HCT116 (cell line): ENCODE results near the gene TPM4. TPM values are rescaled to one million over a fixed set of nuclear protein-coding genes. Genes with fewer than 3 reads are reported as not detected.

Experiments
- ATAC-seq: fragments of 200-7000 bp; cut with Tn5 transposase; 2 replicates; pipeline ENCODE4 v1.9.1; 2020; ENCODE audit warnings: mild to moderate bottlenecking, moderate library complexity
- BruUV-seq: library from RNA; stranded (reverse); fragments of 400-500 nt; replicated peaks from 2 replicates; lab custom pipeline; 2021; lab: Mats Ljungman, UMichigan
- CTCF ChIA-PET: fragments of 300-600 bp; sonication (Branson Sonifier 250); formaldehyde crosslinking; loops from one replicate; lab custom pipeline; 2021; ENCODE audit warnings: antibody characterized with exemption; lab: Charles Lee
- POLR2A ChIA-PET: fragments of 300-600, 350-600 bp; sonication (Branson Sonifier 250); formaldehyde crosslinking; loops from one replicate; lab custom pipeline; 2021; ENCODE audit warnings: antibody characterized with exemption; lab: Charles Lee
- RAD21 ChIA-PET, 2 experiments: fragments of 300-600 bp; sonication (Branson Sonifier 250); formaldehyde crosslinking; loops; one replicate each; lab custom pipeline; 2023; ENCODE audit warnings: low total read pairs in 2 of 2; ENCODE audit not compliant: uncharacterized antibody in 2 of 2, unreplicated experiment in 2 of 2, low non-redundant PET in 1 of 2; lab: Charles Lee
- DNase-seq: peaks from one replicate; pipeline ENCODE4 v3.0.0-alpha.2; 2010; ENCODE audit warnings: low read depth, low spot score
- H2AFZ ChIP-seq: fragments of 200-600 bp; shearing (Covaris generic), sonication (generic); 2 replicates; pipeline ENCODE4 v1.6.1; 2017; ENCODE audit warnings: low read depth, mixed run types, mixed read lengths, antibody characterized with exemption, low read length; ENCODE audit not compliant: poor library complexity, severe bottlenecking
- H3K27ac ChIP-seq: 2 replicates; pipeline ENCODE4 v1.5.1; 2012; ENCODE audit warnings: low read depth, low read length
- H3K27me3 ChIP-seq: fragments of 200-600 bp; sonication (generic); 2 replicates; pipeline ENCODE4 v1.6.1; 2016; ENCODE audit warnings: mixed run types, low read length, mixed read lengths; ENCODE audit not compliant: insufficient read depth
- H3K36me3 ChIP-seq, 2 experiments: fragments of 200-500 bp in 1 of 2; fragments of 200-600 bp in 1 of 2; sonication (Bioruptor generic) in 1 of 2; sonication (generic) in 1 of 2; 2 replicates each; pipeline versions ENCODE4 v1.5.1 to v1.6.1; 2014 to 2016; ENCODE audit warnings: low read length in 2 of 2, inconsistent platforms in 1 of 2, mixed read lengths in 1 of 2, mixed run types in 1 of 2; ENCODE audit not compliant: insufficient read depth in 2 of 2, control insufficient read depth in 1 of 2
- H3K4me1 ChIP-seq, 2 experiments: fragments of 200-600 bp in 1 of 2; sonication (generic) in 1 of 2; 2 replicates each; pipeline versions ENCODE4 v1.5.1 to v1.6.1; 2012 to 2017; ENCODE audit warnings: low read length in 2 of 2, inconsistent platforms in 1 of 2, mild to moderate bottlenecking in 1 of 2, mixed read lengths in 1 of 2, mixed run types in 1 of 2, moderate library complexity in 1 of 2; ENCODE audit not compliant: insufficient read depth in 2 of 2, control insufficient read depth in 1 of 2
- H3K4me2 ChIP-seq: fragments of 200-600 bp; sonication (generic); 2 replicates; pipeline ENCODE4 v1.6.1; 2017; ENCODE audit warnings: mixed run types, low read length, mixed read lengths
- H3K4me3 ChIP-seq, 2 experiments: fragments of 200-600 bp in 1 of 2; sonication (generic) in 1 of 2; replicated peaks in 1 of 2; 2 replicates each; pipeline ENCODE4 v1.5.1; 2011 to 2016; ENCODE audit warnings: low read length in 2 of 2, control low read depth in 1 of 2, low read depth in 1 of 2, mild to moderate bottlenecking in 1 of 2, mixed read lengths in 1 of 2, mixed run types in 1 of 2
- H3K79me2 ChIP-seq: fragments of 200-600 bp; sonication (generic); 2 replicates; pipeline ENCODE4 v1.6.1; 2017; ENCODE audit warnings: mild to moderate bottlenecking, mixed run types, low read length, moderate library complexity, mixed read lengths; ENCODE audit not compliant: insufficient read depth
- H3K9ac ChIP-seq: fragments of 200-600 bp; sonication (generic); 2 replicates; pipeline ENCODE4 v1.6.1; 2016; ENCODE audit warnings: low read length, mixed read lengths
- H3K9me2 ChIP-seq: fragments of 200-600 bp; sonication (generic), shearing (Covaris generic); 2 replicates; pipeline ENCODE4 v1.6.1; 2017; ENCODE audit warnings: mixed run types, mild to moderate bottlenecking, moderate library complexity; ENCODE audit not compliant: insufficient read depth
- H3K9me3 ChIP-seq, 2 experiments: fragments of 200-500 bp in 1 of 2; fragments of 200-600 bp in 1 of 2; sonication (Bioruptor generic) in 1 of 2; sonication (generic) in 1 of 2; 2 replicates each; pipeline ENCODE4 v1.6.1; 2014 to 2017; ENCODE audit warnings: low read length in 2 of 2, mixed read lengths in 2 of 2, inconsistent platforms in 1 of 2, low read depth in 1 of 2, mild to moderate bottlenecking in 1 of 2, mixed run types in 1 of 2, moderate library complexity in 1 of 2; ENCODE audit not compliant: control insufficient read depth in 1 of 2, insufficient read depth in 1 of 2
- H4K20me1 ChIP-seq: fragments of 200-600 bp; sonication (generic), shearing (Covaris generic); 2 replicates; pipeline ENCODE4 v1.6.1; 2017; ENCODE audit warnings: mixed run types, mild to moderate bottlenecking, moderate library complexity; ENCODE audit not compliant: insufficient read depth
- CBX3 ChIP-seq: IDR thresholded peaks from 2 replicates; pipeline ENCODE4 v1.6.1; 2012; ENCODE audit warnings: low read depth
- EZH2phosphoT487 ChIP-seq: fragments of 200-600 bp; IDR thresholded peaks from 2 replicates; pipeline ENCODE4 v1.6.1; 2018; ENCODE audit warnings: antibody characterized with exemption, borderline replicate concordance
- FOSL1 ChIP-seq: IDR thresholded peaks from 2 replicates; pipeline ENCODE4 v1.6.1; 2012; ENCODE audit warnings: low read depth
- JUND ChIP-seq: IDR thresholded peaks from 2 replicates; pipeline ENCODE4 v1.6.1; 2012
- MAX ChIP-seq: IDR thresholded peaks from 2 replicates; pipeline ENCODE4 v1.6.1; 2012
- POLR2AphosphoS5 ChIP-seq: IDR thresholded peaks from 2 replicates; pipeline ENCODE4 v1.6.1; 2011; ENCODE audit warnings: mild to moderate bottlenecking, low read depth, low read length, moderate library complexity
- RAD21 ChIP-seq: IDR thresholded peaks from 2 replicates; pipeline ENCODE4 v1.6.1; 2012; ENCODE audit warnings: low read depth, mild to moderate bottlenecking
- SIN3A ChIP-seq: IDR thresholded peaks from 2 replicates; pipeline ENCODE4 v1.6.1; 2012; ENCODE audit warnings: low read depth
- SP1 ChIP-seq: IDR thresholded peaks from 2 replicates; pipeline ENCODE4 v1.6.1; 2012; ENCODE audit warnings: low read depth
- SRF ChIP-seq: IDR thresholded peaks from 2 replicates; pipeline ENCODE4 v1.6.1; 2012; ENCODE audit warnings: low read depth
- YY1 ChIP-seq: IDR thresholded peaks from 2 replicates; pipeline ENCODE4 v1.6.1; 2011; ENCODE audit warnings: low read length, low read depth, moderate library complexity, mild to moderate bottlenecking; ENCODE audit not compliant: insufficient replicate concordance; ENCODE audit errors: extremely low read depth
- ZFX ChIP-seq: fragments of 450-650 bp; IDR thresholded peaks from 2 replicates; pipeline ENCODE4 v1.6.1; 2017
- intact Hi-C: fragments of 100-400 bp; cut with micrococcal nuclease; formaldehyde crosslinking; loops from 2 replicates; pipeline ENCODE4 v1.10.0; 2022
- total RNA-seq: library from RNA; stranded (reverse); gene quantifications from one replicate; pipeline ENCODE4 v1.2.1, GENCODE V29; 2021; ENCODE audit not compliant: unreplicated experiment

TPM4 gene
- total RNA-seq, 1 experiment from 2014 or later, result 275 TPM

- peak overlapping the region; percentile 29 to 96 for H3K4me3 ChIP-seq
- H3K4me1 ChIP-seq, result peaks cover 24 to 59% of the 10 kb centered on the region in 2 experiments
- no peaks in the 10 kb centered on the region for H3K9me3 ChIP-seq
- no peak overlapping the region for H2AFZ ChIP-seq
- POLR2A ChIA-PET, result interaction anchor here (0.6 to 1.3 kb wide), 8 partner anchors 8 to 261 kb away, joined by 3 to 5 read pairs (median 4); partner anchors contain the start of genes AP1M1 and FAM32A
- DNase-seq, result peak; percentile 86
- H3K36me3 ChIP-seq, result peaks cover 0 to 24% of the 10 kb centered on the region in 2 experiments; a peak in 1 of 4 replicates
- peak overlapping the region; percentile 83 for H3K27ac ChIP-seq
- TF ChIP-seq JUND (peak; percentile 73), SP1 (peak; percentile 78), CBX3 (peak; percentile 54; the same call in 1 of the 2 replicates), EZH2phosphoT487 (no peak), RAD21 (no peak), FOSL1 (peak; percentile 58; the same call in 1 of the 2 replicates), YY1 (peak; percentile 81), ZFX (peak; percentile 28; the same call in 1 of the 2 replicates), SRF (no peak), MAX (peak; percentile 80; the same call in 1 of the 2 replicates), POLR2AphosphoS5 (peak; percentile 87), SIN3A (peak; percentile 80; the same call in 1 of the 2 replicates)
- TF ChIP-seq, all 23 proteins: peak for 9
- intact Hi-C loops, result no loop called here
- H3K27me3 ChIP-seq, result no peaks in the 10 kb centered on the region
- RAD21 ChIA-PET, result interaction anchor here in 1 of 2 experiments (0.5 to 0.6 kb wide), 2 partner anchors 91 to 186 kb away, joined by 3 to 5 read pairs; no protein-coding TSS in a partner anchor
- ATAC-seq, result peak; percentile 78
- peak overlapping the region; percentile 80 for H3K4me2 ChIP-seq
- peaks cover 80% of the 10 kb centered on the region for H3K79me2 ChIP-seq
- peak overlapping the region; percentile 88 for H3K9ac ChIP-seq
- H3K9me2 ChIP-seq, result no peaks in the 10 kb centered on the region
- CTCF ChIA-PET, result interaction anchor here (1.0 to 2.7 kb wide), 3 partner anchors 7 to 259 kb away, joined by 3 to 9 read pairs (median 7); no protein-coding TSS in a partner anchor
- BruUV-seq, result no TSS peak
- no peaks in the 10 kb centered on the region for H4K20me1 ChIP-seq
Observed at GRCh38 chr19:16070366-16070990, 5.8 kb upstream of the TPM4 start.
